ENCODE measurements around the gene TMTC2.

The TMTC2 gene

DNA sequence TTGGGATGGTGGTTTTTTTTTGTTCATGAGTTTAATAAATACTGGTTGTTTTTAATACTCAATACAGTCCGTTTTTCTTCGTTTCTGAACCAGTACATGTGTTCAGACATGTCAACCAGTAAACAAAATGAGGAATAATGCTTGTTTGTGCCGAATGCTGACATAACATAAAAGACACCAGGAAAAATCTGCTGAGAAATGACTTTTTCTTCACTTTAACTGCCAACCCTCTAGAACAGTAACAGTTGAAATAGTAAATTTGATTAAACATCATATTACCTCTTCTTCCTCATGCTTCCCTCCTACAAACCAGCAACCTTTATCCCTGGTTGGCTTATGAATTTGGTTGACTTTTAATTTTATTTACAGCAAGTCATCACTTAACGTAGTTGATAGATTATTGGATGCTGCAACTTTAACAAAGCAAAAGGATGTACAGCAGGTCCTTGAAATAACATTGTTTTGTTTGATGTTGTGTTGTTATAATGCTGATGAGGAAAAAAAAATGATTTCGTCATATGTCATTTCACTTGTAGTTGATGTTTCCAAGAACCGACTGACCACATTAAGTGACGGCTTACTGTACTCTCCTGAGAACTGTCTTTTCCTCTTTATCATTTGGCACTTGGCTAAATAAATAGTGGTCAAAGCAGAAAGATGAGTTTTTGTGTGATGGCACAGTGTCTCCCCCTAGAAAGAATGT, 340.5 kb downstream of the TMTC2 start:
- Histone ChIP-seq H2AFZ (ENCODE audit: low read depth, low read length, severe bottlenecking) (no peak overlapping the region), H4K20me1 (ENCODE audit: low read depth, low read length) (no peaks in the 10 kb centered on the region), H3K27ac (ENCODE audit: low read depth, low read length) (no peak overlapping the region), H3F3A (ENCODE audit: insufficient read depth) (no peaks in the 10 kb centered on the region), H3K9me2 (replicated peaks; ENCODE audit: insufficient read depth, low read length) (no peaks in the 10 kb centered on the region), H3K36me3 (ENCODE audit: low read length) (no peaks in the 10 kb centered on the region), H3K4me2 (ENCODE audit: low read depth, low read length, poor library complexity, severe bottlenecking) (no peak overlapping the region), H3K27me3 (ENCODE audit: low read length) (no peaks in the 10 kb centered on the region), H3K79me2 (ENCODE audit: insufficient read depth, low read length) (no peaks in the 10 kb centered on the region), H3K4me3 (ENCODE audit: insufficient read depth, low read length, poor library complexity, severe bottlenecking) (no peak overlapping the region), H3K9me3 (ENCODE audit: insufficient read depth, low read length) (no peaks in the 10 kb centered on the region), H3K9ac (ENCODE audit: low read length) (no peak overlapping the region)
- no peak for TF ChIP-seq EZH2phosphoT487 (conservative IDR thresholded peaks at IDR 0.05; ENCODE audit: low read length)
- TF ChIP-seq, protein P1, sequence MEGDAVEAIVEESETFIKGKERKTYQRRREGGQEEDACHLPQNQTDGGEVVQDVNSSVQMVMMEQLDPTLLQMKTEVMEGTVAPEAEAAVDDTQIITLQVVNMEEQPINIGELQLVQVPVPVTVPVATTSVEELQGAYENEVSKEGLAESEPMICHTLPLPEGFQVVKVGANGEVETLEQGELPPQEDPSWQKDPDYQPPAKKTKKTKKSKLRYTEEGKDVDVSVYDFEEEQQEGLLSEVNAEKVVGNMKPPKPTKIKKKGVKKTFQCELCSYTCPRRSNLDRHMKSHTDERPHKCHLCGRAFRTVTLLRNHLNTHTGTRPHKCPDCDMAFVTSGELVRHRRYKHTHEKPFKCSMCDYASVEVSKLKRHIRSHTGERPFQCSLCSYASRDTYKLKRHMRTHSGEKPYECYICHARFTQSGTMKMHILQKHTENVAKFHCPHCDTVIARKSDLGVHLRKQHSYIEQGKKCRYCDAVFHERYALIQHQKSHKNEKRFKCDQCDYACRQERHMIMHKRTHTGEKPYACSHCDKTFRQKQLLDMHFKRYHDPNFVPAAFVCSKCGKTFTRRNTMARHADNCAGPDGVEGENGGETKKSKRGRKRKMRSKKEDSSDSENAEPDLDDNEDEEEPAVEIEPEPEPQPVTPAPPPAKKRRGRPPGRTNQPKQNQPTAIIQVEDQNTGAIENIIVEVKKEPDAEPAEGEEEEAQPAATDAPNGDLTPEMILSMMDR (IDR thresholded peaks at IDR 0.05; ENCODE audit: insufficient read depth, low read length, poor library complexity, severe bottlenecking), result no peak

GRCh38 chr12:83031196-83031595, 344.5 kb downstream of the TMTC2 start:
- Histone ChIP-seq H3K9ac (ENCODE audit: low read length) (no peak overlapping the region), H4K20me1 (ENCODE audit: low read depth, low read length) (no peaks in the 10 kb centered on the region), H2AFZ (ENCODE audit: low read depth, low read length, severe bottlenecking) (no peak overlapping the region), H3K79me2 (ENCODE audit: insufficient read depth, low read length) (no peaks in the 10 kb centered on the region), H3K27me3 (ENCODE audit: low read length) (no peaks in the 10 kb centered on the region), H3K4me3 (ENCODE audit: insufficient read depth, low read length, poor library complexity, severe bottlenecking) (no peak overlapping the region), H3K27ac (ENCODE audit: low read depth, low read length) (no peak overlapping the region), H3K36me3 (ENCODE audit: low read length) (no peaks in the 10 kb centered on the region), H3F3A (ENCODE audit: insufficient read depth) (no peaks in the 10 kb centered on the region), H3K4me2 (ENCODE audit: low read depth, low read length, poor library complexity, severe bottlenecking) (no peak overlapping the region), H3K9me2 (replicated peaks; ENCODE audit: insufficient read depth, low read length) (no peaks in the 10 kb centered on the region), H3K9me3 (ENCODE audit: insufficient read depth, low read length) (no peaks in the 10 kb centered on the region)
- TF ChIP-seq EZH2phosphoT487 (conservative IDR thresholded peaks at IDR 0.05; ENCODE audit: low read length), result no peak

- TF ChIP-seq, protein P1 (IDR thresholded peaks at IDR 0.05; ENCODE audit: insufficient read depth, low read length, poor library complexity, severe bottlenecking), result no peak
- no peak for TF ChIP-seq EZH2phosphoT487 (conservative IDR thresholded peaks at IDR 0.05; ENCODE audit: low read length)
- Histone ChIP-seq H3K9ac (ENCODE audit: low read length) (no peak overlapping the region), H3K4me3 (ENCODE audit: insufficient read depth, low read length, poor library complexity, severe bottlenecking) (no peak overlapping the region), H3F3A (ENCODE audit: insufficient read depth) (no peaks in the 10 kb centered on the region), H3K27ac (ENCODE audit: low read depth, low read length) (no peak overlapping the region), H3K9me2 (replicated peaks; ENCODE audit: insufficient read depth, low read length) (no peaks in the 10 kb centered on the region), H2AFZ (ENCODE audit: low read depth, low read length, severe bottlenecking) (no peak overlapping the region), H3K9me3 (ENCODE audit: insufficient read depth, low read length) (no peaks in the 10 kb centered on the region), H3K27me3 (ENCODE audit: low read length) (no peaks in the 10 kb centered on the region), H3K79me2 (ENCODE audit: insufficient read depth, low read length) (no peaks in the 10 kb centered on the region), H3K36me3 (ENCODE audit: low read length) (no peaks in the 10 kb centered on the region), H3K4me2 (ENCODE audit: low read depth, low read length, poor library complexity, severe bottlenecking) (no peak overlapping the region), H4K20me1 (ENCODE audit: low read depth, low read length) (no peaks in the 10 kb centered on the region)
Observed at GRCh38 chr12:83036847-83037246, 350.1 kb downstream of the TMTC2 start.

DNA sequence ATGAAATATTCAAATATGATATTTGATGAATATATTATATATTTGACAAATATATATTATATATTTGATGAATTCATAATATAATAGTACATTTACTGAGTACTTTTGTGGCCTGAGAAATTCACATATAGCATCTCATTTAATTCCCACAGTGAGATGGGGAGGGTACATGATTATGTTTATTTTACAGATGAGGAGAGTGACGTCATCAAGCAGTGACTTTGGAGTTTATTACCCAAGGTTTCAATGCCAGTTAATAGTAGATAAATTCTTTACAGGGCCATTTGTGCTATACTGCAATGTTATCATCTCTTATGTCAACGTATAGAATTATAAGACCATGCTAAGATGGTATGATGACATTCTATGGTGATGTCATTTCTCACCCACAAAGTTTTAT, 352.7 kb downstream of the TMTC2 start:
- Histone ChIP-seq H3K9me2 (replicated peaks; ENCODE audit: insufficient read depth, low read length) (no peaks in the 10 kb centered on the region), H3K9ac (ENCODE audit: low read length) (no peak overlapping the region), H3K27me3 (ENCODE audit: low read length) (no peaks in the 10 kb centered on the region), H3K9me3 (ENCODE audit: insufficient read depth, low read length) (no peaks in the 10 kb centered on the region), H3K4me3 (ENCODE audit: insufficient read depth, low read length, poor library complexity, severe bottlenecking) (no peak overlapping the region), H4K20me1 (ENCODE audit: low read depth, low read length) (no peaks in the 10 kb centered on the region), H3K79me2 (ENCODE audit: insufficient read depth, low read length) (no peaks in the 10 kb centered on the region), H3K27ac (ENCODE audit: low read depth, low read length) (no peak overlapping the region), H2AFZ (ENCODE audit: low read depth, low read length, severe bottlenecking) (no peak overlapping the region), H3K36me3 (ENCODE audit: low read length) (no peaks in the 10 kb centered on the region), H3K4me2 (ENCODE audit: low read depth, low read length, poor library complexity, severe bottlenecking) (no peak overlapping the region), H3F3A (ENCODE audit: insufficient read depth) (no peaks in the 10 kb centered on the region)
- TF ChIP-seq EZH2phosphoT487 (conservative IDR thresholded peaks at IDR 0.05; ENCODE audit: low read length), result no peak
- TF ChIP-seq, protein P1 (IDR thresholded peaks at IDR 0.05; ENCODE audit: insufficient read depth, low read length, poor library complexity, severe bottlenecking), result no peak

Measured in SU-DHL-6 (cell line).